Upper lobe of left lung (tissue), 4 donors: ENCODE data around the gene TGFB1.

Experiments used
- EP300 ChIP-seq, 4 donors: sonication (generic); formaldehyde crosslinking; IDR thresholded peaks; one replicate each; pipeline ENCODE4 v1.5.1; 2017; ENCODE audit warnings: antibody characterized with exemption in 4 of 4, control low read depth in 2 of 4
- POLR2A ChIP-seq, 4 donors: fragments of 450-650 bp; IDR thresholded peaks; one replicate each; pipeline ENCODE4 v1.5.1; 2016 to 2017; ENCODE audit warnings: antibody characterized with exemption in 4 of 4, mild to moderate bottlenecking in 2 of 4
- TF ChIP-seq, protein P1 (sequence below), 6 experiments: fragments of 450-650 bp in 4 of 6; fragments of 200-600 bp in 2 of 6; sonication (generic) in 2 of 6; IDR thresholded peaks; one replicate each; pipeline ENCODE4 v1.5.1; 2016 to 2019; ENCODE audit warnings: antibody characterized with exemption in 6 of 6

DNA sequence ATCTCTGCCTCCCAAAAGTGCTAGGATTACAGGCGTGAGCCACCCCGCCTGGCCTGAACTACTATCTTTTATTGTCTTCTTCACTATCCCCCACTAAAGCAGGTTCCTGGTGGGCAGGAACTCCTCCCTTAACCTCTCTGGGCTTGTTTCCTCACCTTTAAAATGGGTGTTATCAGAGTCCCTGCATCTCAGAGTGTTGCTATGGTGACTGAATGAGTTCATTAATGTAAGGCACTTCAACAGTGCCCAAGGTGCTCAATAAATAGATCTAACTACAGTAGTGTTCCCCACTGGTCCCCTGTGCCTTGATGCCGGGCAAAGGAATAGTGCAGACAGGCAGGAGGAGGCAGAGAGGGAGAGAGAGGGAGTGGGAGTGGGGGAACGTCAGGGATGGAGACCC is 23.2 kb downstream of the TGFB1 start:
- TF ChIP-seq, protein P1, sequence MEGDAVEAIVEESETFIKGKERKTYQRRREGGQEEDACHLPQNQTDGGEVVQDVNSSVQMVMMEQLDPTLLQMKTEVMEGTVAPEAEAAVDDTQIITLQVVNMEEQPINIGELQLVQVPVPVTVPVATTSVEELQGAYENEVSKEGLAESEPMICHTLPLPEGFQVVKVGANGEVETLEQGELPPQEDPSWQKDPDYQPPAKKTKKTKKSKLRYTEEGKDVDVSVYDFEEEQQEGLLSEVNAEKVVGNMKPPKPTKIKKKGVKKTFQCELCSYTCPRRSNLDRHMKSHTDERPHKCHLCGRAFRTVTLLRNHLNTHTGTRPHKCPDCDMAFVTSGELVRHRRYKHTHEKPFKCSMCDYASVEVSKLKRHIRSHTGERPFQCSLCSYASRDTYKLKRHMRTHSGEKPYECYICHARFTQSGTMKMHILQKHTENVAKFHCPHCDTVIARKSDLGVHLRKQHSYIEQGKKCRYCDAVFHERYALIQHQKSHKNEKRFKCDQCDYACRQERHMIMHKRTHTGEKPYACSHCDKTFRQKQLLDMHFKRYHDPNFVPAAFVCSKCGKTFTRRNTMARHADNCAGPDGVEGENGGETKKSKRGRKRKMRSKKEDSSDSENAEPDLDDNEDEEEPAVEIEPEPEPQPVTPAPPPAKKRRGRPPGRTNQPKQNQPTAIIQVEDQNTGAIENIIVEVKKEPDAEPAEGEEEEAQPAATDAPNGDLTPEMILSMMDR (IDR thresholded peaks at IDR 0.05): no peak
- TF ChIP-seq POLR2A (IDR thresholded peaks at IDR 0.05): no peak
- no peak for TF ChIP-seq EP300 (IDR thresholded peaks at IDR 0.05)
